ENCODE results near the gene ADGRG6.
"Not testable (repeated sequence)": the region's sequence is repeated elsewhere in the genome, so short reads cannot be mapped to it uniquely, and the experiment has no call there.

The ADGRG6 gene

DNA sequence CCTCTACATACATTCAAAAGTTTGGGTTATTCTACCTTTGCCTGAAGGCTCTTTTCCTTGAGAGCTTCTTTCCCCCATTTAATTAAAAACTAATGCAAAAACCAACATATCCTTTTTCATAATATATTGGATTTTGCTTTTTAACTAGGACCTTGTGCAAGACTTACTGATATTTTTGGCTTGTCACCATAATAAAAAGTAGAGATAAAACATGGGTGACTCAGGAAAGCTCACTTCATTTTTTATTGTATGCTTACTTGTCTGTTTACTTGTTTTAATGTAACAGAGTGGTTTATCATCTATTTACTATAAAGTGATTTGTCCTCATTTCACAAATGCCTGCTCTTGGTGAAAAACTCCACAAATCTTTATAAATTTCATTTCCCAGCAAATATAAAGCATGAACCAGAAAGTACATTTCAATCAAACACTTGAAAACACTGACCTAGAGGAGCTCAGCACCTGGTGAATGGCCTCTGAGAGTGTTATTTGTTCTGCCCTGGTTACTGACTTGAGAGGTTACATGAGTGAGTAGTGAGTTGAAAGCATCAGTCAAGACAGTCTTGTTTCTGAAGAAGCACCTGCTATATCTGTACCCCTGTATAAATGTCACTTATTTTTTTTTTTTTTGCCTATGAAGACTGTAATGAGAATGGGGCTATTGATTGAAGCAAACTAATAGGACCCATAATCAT lies 20.8 kb downstream of the ADGRG6 start:
- DNase-seq = no peak

DNA sequence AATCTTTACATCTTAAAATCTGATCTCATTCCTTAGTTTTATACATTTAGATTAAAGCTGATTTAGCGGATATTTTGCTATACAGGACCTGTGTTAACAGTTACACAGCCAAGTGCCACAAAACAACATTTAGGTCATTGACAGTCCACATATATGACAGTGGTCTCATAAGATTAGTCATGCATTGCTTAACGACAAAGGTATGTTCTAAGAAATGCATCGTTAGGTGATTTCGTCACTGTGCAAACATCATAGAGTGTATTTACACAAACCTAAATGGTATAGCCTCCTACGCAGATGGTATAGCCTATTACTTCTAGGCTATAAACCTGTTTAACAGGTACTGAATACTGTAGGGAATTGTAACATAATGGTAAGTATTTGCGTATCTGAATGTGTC lies 21.6 kb downstream of the ADGRG6 start:
- peak; percentile 10 for DNase-seq

DNA sequence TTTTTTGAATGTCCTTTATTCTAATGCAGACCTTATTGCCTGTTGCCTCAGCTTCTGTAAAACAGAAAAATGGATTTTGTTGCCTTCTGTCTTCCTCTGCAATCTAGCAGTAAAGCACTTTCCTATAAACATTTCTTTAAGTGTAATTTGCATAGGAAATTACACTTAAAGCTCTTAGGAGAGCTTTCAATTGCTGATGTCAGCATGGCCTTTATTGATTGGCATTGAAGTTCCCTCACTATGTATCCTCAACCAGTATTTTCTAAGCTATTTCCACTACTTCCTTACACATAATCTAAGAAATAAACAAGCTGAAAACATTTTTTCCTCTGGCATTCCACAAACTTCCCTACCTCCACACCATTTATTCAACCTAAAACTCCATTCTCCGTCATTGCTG lies 22.3 kb downstream of the ADGRG6 start:
- no peak for DNase-seq

DNA sequence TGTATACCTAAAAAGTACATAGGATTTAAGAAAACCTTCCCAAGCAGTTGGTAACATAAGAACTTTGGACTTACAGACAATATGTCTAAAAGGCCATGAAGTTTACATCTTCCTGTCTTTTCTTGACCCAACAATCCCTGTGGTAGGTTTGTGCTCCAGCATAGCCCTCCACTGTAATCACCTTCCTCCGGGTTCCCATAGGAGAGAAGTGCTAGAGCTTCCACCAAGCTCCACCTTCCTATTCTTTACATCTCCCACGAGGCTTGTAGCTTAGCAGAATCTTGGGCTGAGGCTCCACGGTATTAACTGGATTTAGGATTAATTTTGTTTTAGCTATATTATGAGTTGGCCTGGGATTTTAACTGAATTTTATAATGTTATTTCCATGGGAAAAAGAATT lies 23.3 kb downstream of the ADGRG6 start:
- DNase-seq = no peak

DNA sequence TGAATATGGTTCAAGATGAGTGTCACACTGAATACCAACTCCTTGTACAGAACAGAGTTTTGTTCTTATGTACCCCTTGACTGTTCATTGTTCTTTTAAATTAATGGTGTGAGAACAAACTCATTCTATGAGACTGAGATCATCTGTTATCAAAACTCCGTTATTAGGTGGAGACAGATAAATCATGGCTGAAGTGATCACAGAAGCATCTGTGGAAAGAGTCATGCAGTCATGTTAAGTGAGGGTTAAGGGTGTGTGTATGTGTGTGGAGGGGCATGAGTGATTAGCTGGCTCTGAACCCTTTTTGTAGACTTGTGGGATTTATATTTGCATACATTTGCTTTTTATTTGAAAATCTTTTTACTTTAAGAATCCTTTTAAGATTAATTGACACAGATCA lies 24.7 kb downstream of the ADGRG6 start:
- DNase-seq = no peak

DNA sequence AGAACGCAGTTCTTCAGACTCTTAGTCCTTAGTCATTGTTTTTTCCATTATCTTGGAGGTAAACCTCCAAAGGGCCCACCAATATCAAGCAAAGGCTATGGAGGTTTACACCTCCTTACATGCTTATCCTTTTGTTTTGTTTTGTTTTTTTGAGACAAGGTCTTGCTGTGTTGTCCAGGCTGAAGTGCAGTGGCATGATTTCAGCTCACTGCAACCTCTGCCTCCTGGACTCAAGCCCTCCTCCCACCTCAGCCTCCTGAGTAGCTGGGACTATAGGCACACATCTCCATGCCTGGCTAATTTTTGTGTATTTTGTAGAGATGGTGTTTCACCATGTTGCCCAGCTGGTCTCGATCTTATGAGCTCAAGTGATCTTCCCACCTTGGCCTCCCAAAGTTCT lies 26.3 kb downstream of the ADGRG6 start:
- no peak for DNase-seq

DNA sequence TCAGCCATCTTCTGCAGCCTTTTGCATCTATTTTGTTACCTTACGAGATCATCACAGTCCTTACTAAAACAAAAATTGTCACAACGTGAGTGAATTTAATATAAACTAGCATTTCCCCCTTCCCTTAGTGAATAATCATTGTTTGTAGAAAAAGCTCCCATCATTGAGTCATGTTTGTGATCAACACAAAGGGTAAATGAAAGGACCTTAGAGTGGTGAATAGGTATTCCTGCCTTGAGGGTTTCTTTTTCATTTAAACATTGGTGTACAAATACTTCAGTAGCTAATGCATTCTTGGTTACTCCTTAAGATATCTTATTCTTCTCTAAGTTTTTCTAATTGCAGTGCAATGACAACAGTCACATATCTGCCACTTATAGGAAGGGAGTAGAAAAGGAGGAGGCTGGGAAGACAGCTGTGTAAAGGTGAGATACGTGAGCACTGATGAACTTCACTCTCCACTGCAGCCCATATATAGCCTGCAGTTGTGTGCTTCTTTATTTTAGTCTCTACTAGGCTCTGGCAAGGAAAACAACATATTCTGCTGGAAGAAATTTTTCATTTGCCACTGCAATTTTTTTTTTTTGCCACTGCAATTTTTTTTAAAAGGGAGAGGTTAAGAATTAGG lies 27.8 kb downstream of the ADGRG6 start:
- no peak for DNase-seq

DNA sequence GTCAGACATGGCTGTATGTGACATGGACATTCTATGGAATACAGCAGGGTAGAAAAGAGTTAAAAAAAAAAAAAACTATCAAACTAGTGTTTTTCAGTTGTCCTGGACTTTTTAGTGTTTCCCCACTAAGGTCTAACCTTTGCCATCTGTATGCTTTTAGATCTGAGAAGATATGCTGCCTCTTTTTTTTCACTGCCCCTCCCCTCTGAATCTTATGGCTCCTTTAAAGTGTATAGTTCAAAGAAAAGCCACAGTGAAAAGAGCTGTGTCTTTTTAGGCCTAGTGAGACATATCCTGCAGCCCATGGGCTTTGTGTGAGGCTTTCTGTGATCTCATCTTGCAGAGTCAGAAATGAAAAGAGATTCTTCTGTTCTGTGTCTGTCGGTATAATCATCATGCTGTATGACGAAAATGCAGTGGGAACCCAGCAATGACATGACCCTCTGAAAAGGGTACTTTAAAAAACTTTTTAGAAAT lies 29.3 kb downstream of the ADGRG6 start:
- DNase-seq = no peak

GRCh38 chr6:142331601-142332000 lies 29.8 kb downstream of the ADGRG6 start:
- no peak for DNase-seq

GRCh38 chr6:142332393-142333098 lies 30.7 kb downstream of the ADGRG6 start:
- DNase-seq = no peak

GRCh38 chr6:142333431-142333830 lies 31.6 kb downstream of the ADGRG6 start:
- DNase-seq = no peak

GRCh38 chr6:142334294-142334693 lies 32.5 kb downstream of the ADGRG6 start:
- DNase-seq = no peak

GRCh38 chr6:142335415-142335814 lies 33.6 kb downstream of the ADGRG6 start:
- no peak for DNase-seq

GRCh38 chr6:142336183-142336582 lies 34.4 kb downstream of the ADGRG6 start:
- DNase-seq = no peak

GRCh38 chr6:142336787-142337186 lies 35.0 kb downstream of the ADGRG6 start:
- no peak for DNase-seq

- DNase-seq = no peak
These were observed 37.3 kb downstream of the ADGRG6 start for GRCh38 chr6:142339113-142339512.

- no peak for DNase-seq
These were observed 38.3 kb downstream of the ADGRG6 start for GRCh38 chr6:142339968-142340658.

- no peak for DNase-seq
These were observed 40.1 kb downstream of the ADGRG6 start for GRCh38 chr6:142341855-142342330.

- no peak for DNase-seq
These were observed 41.2 kb downstream of the ADGRG6 start for GRCh38 chr6:142342986-142343385.

- no peak for DNase-seq
These were observed 42.1 kb downstream of the ADGRG6 start for GRCh38 chr6:142343938-142344337.

DNA sequence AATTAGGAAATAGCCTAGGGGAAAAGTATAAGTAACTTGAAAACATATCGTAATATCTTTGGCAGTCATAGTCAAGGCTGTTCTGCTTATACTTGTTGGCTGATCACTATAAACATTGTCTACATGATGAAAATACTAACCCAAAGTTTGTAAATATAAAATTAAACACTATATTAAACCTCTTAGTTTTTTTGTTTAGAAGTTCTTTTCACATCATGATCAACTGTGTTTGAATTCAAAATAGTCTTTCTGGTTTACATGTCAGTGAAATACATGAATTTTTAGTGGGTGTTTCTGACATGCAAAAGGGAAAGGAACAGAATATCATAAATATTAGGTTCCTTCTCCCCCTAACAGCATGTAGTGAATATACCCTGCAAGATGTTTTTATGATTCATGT lies 43.5 kb downstream of the ADGRG6 start:
- no peak for DNase-seq

GRCh38 chr6:142346166-142346565 lies 44.4 kb downstream of the ADGRG6 start:
- not testable (repeated sequence) for DNase-seq

GRCh38 chr6:142349215-142349823 lies 47.5 kb downstream of the ADGRG6 start:
- no peak for DNase-seq

Data from NCI-H146 (cell line).